Right ventricle myocardium superior (tissue), 1 donor: ENCODE data around the gene TPRKB. TPM values are rescaled to one million over a fixed set of nuclear protein-coding genes. Genes with fewer than 3 reads are reported as not detected.
A peak's percentile ranks its signal among the peaks of the same experiment; 100 is the strongest.
"Not testable (repeated sequence)": the region's sequence is repeated elsewhere in the genome, so short reads cannot be mapped to it uniquely, and the experiment has no call there.

Experiments
- ATAC-seq: fragments of 200-7000 bp; cut with Tn5 transposase; one replicate; pipeline ENCODE4 v1.9.1; 2020; ENCODE audit warnings: mild to moderate bottlenecking; ENCODE audit not compliant: poor library complexity
- DNase-seq: peaks from one replicate; pipeline ENCODE4 v3.0.0-alpha.2; 2020
- intact Hi-C: fragments of 100-400 bp; cut with DNase I; formaldehyde crosslinking; loops from one replicate; pipeline ENCODE4 v1.11.2; 2022
- total RNA-seq: library from RNA; stranded (reverse); fragmentation: NEBNext Ultra II Directional; extraction: Animal tissue kit (Norgen Biotek cat#: 25700); gene quantifications from one replicate; pipeline ENCODE4 v1.2.1, GENCODE V29; 2021
- donor health status: DM: no; HTN: yes; CAD: no; lungs with severe emphysema.

Gene TPRKB
- total RNA-seq, 1 donor from 2014 or later = 39.2 TPM

- DNase-seq = no peak
- ATAC-seq = no peak
- intact Hi-C loops = no loop called here
These were observed 9.7 kb upstream of the TPRKB start for GRCh38 chr2:73746877-73747208.

- ATAC-seq = peak; percentile 73
- intact Hi-C loops = no loop called here
- no peak for DNase-seq
These were observed 9.1 kb upstream of the TPRKB start for GRCh38 chr2:73746015-73746876.

- ATAC-seq (no peak), DNase-seq (no peak)
- intact Hi-C loops = no loop called here
These were observed 3.6 kb upstream of the TPRKB start for GRCh38 chr2:73740767-73741166.

- DNase-seq (no peak), ATAC-seq (no peak)
- intact Hi-C loops = no loop called here
These were observed 2.0 kb upstream of the TPRKB start for GRCh38 chr2:73739101-73739500.

GRCh38 chr2:73736378-73736777 is 767 bp downstream of the TPRKB start:
- ATAC-seq = no peak
- no peak for DNase-seq
- intact Hi-C loops = no loop called here

- ATAC-seq = peak; percentile 95
- peak; percentile 67 for DNase-seq
- intact Hi-C loops = no loop called here
These were observed 6.3 kb downstream of the TPRKB start for GRCh38 chr2:73730810-73731209.

GRCh38 chr2:73728711-73729110 is 8.4 kb downstream of the TPRKB start:
- intact Hi-C loops = no loop called here
- no peak for ATAC-seq
- DNase-seq = no peak

GRCh38 chr2:73728043-73728442 is 9.1 kb downstream of the TPRKB start:
- ATAC-seq (no peak), DNase-seq (no peak)
- intact Hi-C loops = no loop called here

- DNase-seq, ATAC-seq, intact Hi-C loops: not testable (repeated sequence)
These were observed 10.5 kb downstream of the TPRKB start for GRCh38 chr2:73726657-73727056.

GRCh38 chr2:73718851-73719621 is 18.1 kb downstream of the TPRKB start:
- DNase-seq (no peak), ATAC-seq (no peak)
- intact Hi-C loops = no loop called here

- no peak for ATAC-seq
- no peak for DNase-seq
- intact Hi-C loops = no loop called here
These were observed 18.7 kb downstream of the TPRKB start for GRCh38 chr2:73718421-73718820.

GRCh38 chr2:73717695-73718094 is 19.4 kb downstream of the TPRKB start:
- DNase-seq, ATAC-seq, intact Hi-C loops: not testable (repeated sequence)

- ATAC-seq (no peak), DNase-seq (no peak)
- intact Hi-C loops = no loop called here
These were observed 19.9 kb downstream of the TPRKB start for GRCh38 chr2:73717251-73717606.

- ATAC-seq (peak; percentile 63), DNase-seq (no peak)
- intact Hi-C loops = no loop called here
These were observed 20.4 kb downstream of the TPRKB start for GRCh38 chr2:73716543-73717250.

GRCh38 chr2:73714091-73714490 is 23.1 kb downstream of the TPRKB start:
- intact Hi-C loops = no loop called here
- ATAC-seq (no peak), DNase-seq (no peak)

- no peak for DNase-seq
- ATAC-seq = no peak
- intact Hi-C loops = no loop called here
These were observed 28.6 kb downstream of the TPRKB start for GRCh38 chr2:73708527-73708926.

- no peak for DNase-seq
- intact Hi-C loops = no loop called here
- ATAC-seq = no peak
These were observed 29.5 kb downstream of the TPRKB start for GRCh38 chr2:73707636-73708035.

GRCh38 chr2:73707058-73707457 is 30.1 kb downstream of the TPRKB start:
- intact Hi-C loops = no loop called here
- DNase-seq (no peak), ATAC-seq (no peak)

- DNase-seq (no peak), ATAC-seq (no peak)
- intact Hi-C loops = no loop called here
These were observed 32.1 kb downstream of the TPRKB start for GRCh38 chr2:73705091-73705490.

- intact Hi-C loops = no loop called here
- no peak for DNase-seq
- no peak for ATAC-seq
These were observed 32.9 kb downstream of the TPRKB start for GRCh38 chr2:73704285-73704684.
